22Rv1 (cell line): ENCODE results near the gene LRRFIP1.

ENCODE experiments used
- H3K27ac ChIP-seq: fragments of 450-650 bp; 2 replicates; pipeline ENCODE4 v1.5.1; 2017
- ZFX ChIP-seq: fragments of 450-650 bp; IDR thresholded peaks from 2 replicates; pipeline ENCODE4 v1.6.1; 2017; ENCODE audit warnings: antibody characterized with exemption, borderline replicate concordance
- TF ChIP-seq, protein P1 (sequence below): fragments of 450-650 bp; IDR thresholded peaks from 2 replicates; pipeline ENCODE4 v1.5.1; 2017; ENCODE audit warnings: mild to moderate bottlenecking

LRRFIP1 gene

DNA sequence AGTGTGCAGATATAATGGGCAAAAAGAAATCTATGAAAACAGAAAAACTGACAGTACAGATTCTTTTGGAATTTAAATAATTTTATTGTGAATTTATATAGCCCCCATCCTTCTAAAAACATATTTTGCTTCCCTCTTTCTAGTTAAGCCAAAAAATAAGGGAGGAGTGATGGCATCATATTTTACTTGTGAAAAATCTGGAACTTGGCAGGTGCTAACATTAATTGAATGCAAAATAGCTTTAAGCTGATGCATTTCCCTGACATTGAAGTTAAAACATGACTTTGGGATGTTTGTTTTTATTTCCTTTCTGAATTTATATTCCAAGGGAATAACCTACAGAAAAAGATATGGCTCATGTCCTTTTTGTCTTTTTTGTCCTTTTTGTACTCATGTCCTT, 88.6 kb downstream of the LRRFIP1 start:
- no peak overlapping the region for H3K27ac ChIP-seq
- no peak for TF ChIP-seq ZFX
- TF ChIP-seq, protein P1, sequence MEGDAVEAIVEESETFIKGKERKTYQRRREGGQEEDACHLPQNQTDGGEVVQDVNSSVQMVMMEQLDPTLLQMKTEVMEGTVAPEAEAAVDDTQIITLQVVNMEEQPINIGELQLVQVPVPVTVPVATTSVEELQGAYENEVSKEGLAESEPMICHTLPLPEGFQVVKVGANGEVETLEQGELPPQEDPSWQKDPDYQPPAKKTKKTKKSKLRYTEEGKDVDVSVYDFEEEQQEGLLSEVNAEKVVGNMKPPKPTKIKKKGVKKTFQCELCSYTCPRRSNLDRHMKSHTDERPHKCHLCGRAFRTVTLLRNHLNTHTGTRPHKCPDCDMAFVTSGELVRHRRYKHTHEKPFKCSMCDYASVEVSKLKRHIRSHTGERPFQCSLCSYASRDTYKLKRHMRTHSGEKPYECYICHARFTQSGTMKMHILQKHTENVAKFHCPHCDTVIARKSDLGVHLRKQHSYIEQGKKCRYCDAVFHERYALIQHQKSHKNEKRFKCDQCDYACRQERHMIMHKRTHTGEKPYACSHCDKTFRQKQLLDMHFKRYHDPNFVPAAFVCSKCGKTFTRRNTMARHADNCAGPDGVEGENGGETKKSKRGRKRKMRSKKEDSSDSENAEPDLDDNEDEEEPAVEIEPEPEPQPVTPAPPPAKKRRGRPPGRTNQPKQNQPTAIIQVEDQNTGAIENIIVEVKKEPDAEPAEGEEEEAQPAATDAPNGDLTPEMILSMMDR = no peak

DNA sequence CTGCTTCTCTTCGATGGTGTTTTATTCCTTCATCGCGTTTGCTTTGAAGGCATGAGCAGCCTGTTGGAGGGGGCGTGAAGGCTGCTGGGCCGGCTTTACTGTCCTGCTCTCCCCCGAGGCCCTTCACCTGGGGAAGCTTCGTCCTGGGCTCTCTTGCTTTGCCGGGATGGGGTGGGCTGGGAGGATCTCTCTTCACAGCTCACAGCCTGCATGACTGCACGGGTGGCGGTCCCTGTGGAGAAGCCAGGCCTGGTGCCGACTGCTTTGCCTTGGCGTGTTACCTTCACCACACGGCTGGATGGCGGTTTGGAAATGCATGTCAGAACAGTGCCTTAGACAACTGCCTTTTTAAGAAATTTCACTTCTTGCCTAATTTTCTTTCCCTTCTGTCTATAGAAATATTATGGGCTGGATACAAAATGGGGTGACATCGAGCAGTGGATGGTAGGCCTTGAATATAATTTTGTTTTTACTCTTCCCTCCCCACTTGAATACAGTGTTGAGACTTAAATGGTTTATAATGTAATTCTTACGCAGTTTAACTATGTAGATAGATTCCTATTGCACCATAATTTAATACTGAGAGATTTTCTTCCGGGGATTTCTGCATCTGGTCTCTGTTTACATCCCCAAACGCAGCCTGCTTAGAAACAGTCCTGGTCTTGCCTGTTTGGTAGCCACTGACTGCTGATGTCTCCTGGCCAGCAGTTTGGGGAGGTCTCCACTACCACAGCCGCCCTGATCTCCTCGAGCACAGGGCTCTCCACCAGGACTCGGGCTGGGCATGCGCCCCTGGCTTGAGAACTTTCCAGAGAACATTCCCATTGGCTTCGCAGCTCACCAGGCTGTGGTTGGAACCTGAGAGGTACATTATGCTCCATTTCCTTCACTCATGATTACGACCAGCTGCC, 90.2 kb downstream of the LRRFIP1 start:
- no peak overlapping the region for H3K27ac ChIP-seq
- no peak for TF ChIP-seq ZFX
- TF ChIP-seq, protein P1 = no peak

DNA sequence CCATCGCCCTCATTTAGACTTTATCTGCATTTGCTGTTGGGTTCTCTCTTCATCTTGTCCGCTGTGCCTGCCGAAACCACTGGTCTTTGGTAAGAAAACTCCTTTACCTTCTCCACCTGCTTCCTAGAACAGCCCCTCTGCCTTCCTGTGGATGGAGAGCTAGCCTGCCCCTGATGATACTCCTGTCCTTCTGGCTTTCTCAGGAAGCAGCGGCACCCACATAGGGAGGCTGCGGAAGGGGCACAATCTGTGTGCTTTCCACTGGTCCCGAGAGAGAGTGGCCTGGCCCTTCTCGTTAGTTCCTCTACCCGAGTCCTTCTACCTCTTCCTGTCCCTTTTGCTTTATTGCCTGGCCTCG, 90.9 kb downstream of the LRRFIP1 start:
- H3K27ac ChIP-seq = no peak overlapping the region
- no peak for TF ChIP-seq ZFX
- TF ChIP-seq, protein P1 = no peak

DNA sequence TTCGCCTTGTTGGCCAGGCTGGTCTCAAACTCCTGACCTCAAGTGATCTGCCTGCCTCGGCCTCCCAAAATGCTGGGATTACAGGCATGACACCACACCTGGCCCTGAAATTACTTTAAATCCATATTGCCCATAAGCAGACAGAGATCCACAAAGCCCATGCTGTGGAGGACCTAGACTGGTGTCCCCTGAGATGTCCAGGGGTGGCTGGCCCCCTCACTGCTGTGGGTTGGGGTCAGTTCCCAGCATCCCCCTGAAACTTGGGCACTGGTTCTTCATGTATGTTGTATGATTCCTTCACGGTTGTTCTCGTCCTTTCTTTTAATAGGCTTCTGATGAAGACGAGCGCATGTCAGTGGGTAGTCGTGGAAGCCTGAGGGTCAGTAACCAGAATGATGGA, 93.1 kb downstream of the LRRFIP1 start:
- no peak overlapping the region for H3K27ac ChIP-seq
- TF ChIP-seq, protein P1 = no peak
- TF ChIP-seq ZFX = no peak

DNA sequence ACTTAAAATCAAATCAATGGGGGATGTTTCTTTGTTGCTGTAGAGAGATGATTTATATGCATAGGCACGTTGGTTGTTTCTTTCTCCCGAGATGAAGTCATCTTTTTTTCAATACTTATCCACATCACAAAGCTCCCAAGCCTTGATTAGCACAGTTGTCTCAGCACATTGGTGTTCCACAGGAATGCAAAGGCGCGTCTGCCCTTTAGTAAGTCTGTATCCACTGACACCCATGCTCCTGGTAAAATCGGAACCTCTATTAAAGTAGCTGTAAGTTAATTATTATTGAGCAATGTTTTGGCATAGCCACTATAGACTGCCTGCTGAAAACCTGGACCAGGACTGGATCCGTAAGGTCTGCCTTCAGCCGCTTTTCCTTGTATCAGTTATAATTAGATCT, 93.6 kb downstream of the LRRFIP1 start:
- H3K27ac ChIP-seq = no peak overlapping the region
- no peak for TF ChIP-seq ZFX
- TF ChIP-seq, protein P1 = no peak

DNA sequence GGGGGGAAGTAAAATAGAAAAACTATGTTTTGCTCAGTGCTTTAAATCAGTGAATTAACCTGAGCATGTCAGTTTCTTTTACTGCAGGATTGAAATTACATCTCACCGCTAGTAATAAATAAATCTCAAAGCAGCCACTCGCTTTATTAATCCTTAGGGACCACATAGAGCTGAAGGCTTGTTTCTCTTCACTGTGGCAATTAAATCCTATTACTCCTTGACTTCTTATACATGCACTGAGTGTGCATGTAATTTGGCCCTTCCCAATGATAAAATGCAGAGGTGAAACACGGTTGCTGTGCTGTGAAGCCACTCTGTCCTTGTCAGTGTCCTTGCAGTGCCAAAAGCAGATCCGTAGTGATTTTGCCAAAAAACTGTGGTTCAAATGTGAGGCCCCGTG, 94.1 kb downstream of the LRRFIP1 start:
- H3K27ac ChIP-seq = no peak overlapping the region
- no peak for TF ChIP-seq ZFX
- TF ChIP-seq, protein P1 = no peak

DNA sequence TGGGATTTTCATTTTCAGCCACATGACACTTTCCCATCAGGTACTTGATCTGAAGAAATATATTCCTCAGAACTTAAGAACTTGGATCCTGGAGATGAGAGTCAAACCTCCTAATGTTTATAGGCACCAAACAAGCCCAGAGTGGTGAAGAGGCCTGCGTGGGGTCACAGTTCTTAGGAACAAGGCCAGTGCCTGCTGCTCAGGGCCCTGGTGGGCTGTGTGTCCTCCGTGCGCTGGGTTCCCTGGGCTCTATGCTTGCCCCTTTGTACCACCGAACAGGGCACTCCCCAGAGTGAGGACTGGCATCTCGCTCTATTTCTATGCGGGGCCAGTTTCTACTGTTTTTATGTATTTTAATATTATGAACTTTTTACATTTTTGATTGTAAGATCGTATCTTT, 95.2 kb downstream of the LRRFIP1 start:
- no peak for TF ChIP-seq ZFX
- TF ChIP-seq, protein P1 = no peak

More for the DNA sequence above, 95.2 kb downstream of the LRRFIP1 start:
- H3K27ac ChIP-seq = no peak overlapping the region
